Esophagus squamous epithelium (tissue), 4 donors: ENCODE results near the gene SYNE2.

ENCODE experiments used
- CTCF ChIP-seq, 6 experiments: fragments of 450-650 bp in 4 of 6; fragments of 200-600 bp in 2 of 6; sonication (generic) in 2 of 6; IDR thresholded peaks; one replicate each; pipeline ENCODE4 v1.5.1; 2016 to 2019; ENCODE audit warnings: antibody characterized with exemption in 6 of 6, mild to moderate bottlenecking in 4 of 6, moderate library complexity in 4 of 6
- POLR2A ChIP-seq, 4 donors: fragments of 450-650 bp; IDR thresholded peaks; one replicate each; pipeline ENCODE4 v1.6.1; 2017; ENCODE audit warnings: antibody characterized with exemption in 4 of 4, mild to moderate bottlenecking in 4 of 4, moderate library complexity in 3 of 4

DNA sequence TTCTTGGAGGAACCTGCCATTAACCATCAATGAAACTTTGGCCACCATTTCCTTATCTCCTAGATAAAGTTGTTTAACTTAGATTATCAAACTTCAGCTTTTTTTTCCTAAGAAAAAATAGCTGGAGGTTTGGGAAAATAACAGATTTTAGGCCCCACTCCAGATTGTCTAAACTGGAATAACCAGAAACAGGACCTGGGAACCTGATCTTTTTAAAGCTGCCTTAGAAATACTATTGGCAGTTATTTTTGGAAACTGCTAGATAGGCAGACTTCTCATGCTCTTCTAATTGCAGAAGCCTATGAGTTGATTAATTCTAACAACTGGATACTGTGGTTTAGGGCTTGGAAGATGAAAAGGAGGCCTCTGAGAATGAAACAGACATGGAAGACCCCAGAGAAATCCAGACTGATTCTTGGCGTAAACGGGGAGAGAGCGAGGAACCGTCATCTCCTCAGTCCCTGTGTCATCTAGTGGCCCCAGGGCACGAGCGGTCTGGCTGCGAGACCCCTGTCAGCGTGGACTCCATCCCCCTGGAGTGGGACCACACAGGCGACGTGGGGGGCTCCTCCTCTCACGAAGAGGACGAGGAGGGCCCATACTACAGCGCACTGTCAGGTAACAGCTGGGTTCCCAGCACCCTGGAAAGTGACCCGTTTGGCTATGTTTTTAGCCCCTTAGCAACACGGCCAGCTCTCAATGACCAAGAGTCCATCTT lies 361.2 kb downstream of the SYNE2 start:
- TF ChIP-seq CTCF (IDR thresholded peaks at IDR 0.05) (no peak), POLR2A (IDR thresholded peaks at IDR 0.05) (no peak)
